Activated T-helper 1 cell treated with Interleukin-2 at 50 U/mL for 16 hours (primary cell): Measurements from ENCODE around the gene RITA1.

Experiments used
- DNase-seq: peaks from one replicate; pipeline ENCODE4 v3.0.0-alpha.2; 2020; ENCODE audit warnings: low read depth

Gene RITA1

DNA sequence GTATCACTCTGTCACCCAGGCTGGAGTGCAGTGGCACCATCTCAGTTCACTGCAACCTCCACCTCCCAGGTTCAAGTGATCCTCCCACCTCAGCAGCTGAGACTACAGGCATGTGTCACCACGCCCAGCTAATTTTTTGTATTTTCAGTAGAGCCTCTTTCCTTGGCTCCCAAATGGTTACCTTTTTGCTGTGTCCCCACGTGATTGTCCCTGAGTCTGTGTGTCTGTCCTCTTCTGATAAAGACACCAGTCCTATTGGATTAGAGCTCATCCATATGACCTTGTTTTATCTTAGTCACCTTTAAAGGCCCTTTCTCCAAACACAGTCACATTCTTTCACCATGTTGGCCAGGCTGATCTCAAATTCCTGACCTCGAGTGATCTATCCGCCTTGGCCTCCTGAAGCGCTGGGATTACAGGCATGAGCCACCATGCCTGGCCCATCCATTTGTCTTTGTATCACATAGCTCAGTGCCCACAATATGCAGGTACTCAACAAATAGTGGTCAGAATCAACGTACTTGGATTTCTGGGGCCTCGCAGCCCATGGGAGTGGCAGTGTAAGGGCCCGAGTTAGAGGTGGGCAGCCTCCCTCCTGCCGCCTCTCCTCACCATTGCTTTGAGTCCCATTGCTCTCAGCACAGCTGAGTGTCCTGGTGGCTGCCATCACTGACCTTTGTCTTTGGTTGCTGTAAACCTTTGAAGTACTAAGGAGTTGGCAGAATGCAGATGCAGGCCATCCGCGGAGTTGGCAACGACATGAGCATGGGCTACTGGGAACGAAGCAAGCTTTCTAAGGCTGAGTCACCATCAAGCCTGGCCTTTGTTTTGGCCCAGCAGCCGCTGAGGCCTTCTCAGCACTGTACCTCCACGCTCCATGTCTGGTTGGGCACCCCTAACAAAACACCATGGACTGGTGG, 45.1 kb downstream of the RITA1 start:
- DNase-seq: no peak

DNA sequence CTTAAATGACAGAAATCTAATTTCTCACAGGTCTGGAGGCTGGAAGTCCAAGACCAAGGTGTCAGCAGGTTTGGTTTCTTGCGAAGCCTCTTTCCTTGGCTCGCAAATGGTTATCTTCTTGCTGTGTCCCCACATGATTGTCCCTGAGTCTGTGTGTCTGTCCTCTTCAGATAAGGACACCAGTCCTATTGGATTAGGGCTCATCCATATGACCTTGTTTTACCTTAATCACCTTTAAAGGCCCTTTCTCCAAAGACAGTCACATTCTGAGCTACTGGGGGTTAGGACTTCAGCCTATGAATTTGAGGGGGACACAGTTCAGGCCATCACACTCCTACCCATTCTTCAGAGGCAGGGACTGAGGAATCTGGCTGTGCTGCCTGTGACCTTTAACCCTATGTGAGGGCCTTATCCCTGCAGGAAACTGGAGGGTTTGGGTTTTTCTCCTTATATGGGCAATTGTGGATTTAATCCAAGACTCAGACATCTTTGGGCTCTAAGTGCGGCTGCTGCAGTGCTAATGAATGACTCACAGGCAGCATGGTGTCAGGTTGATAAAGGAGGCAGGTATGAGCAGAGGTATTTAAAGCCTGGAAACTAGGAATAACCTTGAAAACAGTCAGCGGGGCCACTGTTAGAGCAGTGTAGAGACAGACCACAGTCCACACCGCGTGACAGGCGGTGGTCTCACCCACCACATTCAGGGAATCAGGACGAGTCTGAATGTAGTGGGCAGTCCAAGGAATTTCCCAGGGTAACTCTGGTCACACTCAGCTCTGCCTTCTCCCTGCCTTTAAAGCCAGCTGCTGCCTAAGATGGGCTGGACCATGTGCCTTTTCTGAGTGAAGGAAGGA, 45.9 kb downstream of the RITA1 start:
- DNase-seq: no peak

DNA sequence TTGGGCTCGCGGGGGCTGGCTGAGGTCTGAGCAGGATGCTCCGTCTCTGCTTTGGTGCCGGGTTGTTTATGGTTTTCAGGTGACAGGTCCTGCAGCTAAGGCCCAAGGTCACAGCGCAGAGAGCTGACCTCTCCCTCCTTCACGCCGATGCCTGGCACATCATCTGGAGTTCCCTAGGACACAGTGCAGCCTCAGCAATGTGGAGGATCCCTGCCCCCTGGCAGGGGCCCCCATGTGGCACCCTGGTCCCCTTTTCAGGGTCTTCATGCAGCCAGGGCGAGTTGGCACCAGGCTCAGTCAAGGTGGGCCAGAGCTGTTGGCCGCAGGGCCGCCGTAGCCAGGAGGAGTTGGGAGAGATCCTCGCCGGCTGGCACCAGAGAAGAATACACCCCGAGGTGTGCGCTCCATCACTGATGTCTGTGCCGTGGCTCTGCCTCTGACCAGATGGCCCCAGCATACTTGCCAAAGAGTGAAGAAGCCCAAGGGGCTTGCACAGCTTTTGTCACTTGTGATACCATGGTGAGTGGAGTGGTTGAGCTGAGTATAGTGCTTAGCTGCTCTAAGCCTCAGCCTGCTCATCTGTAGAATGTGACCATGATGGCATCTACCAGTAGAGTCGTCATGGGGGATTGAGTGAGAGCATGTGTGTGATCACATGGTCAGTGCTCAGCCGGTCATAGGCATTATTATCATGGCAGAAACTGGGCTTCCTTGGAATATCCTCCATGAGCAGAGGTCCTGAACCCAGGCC, 46.7 kb downstream of the RITA1 start:
- DNase-seq: no peak

DNA sequence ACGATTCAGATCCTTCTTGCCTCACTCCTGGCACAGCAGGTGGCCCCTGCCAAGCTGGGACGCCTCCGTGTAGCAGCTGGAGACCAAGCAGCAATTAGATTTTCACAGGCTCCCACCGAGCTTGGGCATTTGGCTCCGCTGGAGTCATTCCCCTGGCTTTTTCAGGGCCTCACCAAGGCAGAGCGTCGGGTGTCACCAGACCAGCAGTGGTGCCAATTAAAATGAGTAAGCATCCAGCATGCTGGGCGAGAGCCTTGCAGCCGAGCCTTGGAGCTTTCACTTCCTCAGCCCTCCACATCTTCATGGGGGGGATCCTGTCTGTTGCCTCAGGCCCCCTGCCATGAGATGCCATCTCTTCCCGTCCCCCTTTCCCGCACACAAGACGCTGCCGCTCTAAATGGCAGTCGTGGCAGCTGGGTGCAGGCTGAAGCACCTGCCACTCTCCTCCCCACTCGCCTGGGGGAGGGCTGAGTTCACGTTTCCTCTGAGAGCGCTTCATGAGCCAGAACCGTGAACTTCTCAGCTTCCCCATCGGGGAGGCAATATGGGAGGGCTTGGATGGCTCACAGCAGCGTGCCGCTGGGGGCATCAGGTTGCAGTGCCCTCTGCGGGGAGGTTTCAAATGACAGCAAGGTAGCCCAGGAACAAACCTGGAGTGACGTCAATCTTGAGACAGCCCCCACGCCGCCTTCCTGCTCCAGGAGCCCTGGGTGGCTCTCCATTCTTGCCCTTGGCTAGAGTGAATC, 47.5 kb downstream of the RITA1 start:
- peak; percentile 43 for DNase-seq

DNA sequence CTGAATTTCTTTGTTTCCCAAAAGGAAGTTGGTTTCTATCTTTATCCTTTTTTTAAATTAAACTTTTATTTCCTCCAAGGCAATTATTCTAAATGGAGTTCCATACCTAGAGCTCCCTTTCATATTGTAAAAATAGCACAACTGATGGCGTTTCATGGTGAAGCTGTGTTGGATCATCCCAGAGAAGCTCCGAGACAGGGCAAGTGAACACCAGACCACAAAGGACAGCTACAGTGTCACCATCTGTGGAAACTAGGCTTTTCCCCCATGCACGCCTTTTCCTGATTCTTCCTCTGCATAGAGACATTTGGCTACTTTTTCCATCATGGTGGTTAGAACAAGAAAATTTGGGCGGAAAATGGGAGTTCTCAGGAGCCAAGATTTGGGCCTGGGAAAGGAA, 48.4 kb downstream of the RITA1 start:
- DNase-seq: no peak

DNA sequence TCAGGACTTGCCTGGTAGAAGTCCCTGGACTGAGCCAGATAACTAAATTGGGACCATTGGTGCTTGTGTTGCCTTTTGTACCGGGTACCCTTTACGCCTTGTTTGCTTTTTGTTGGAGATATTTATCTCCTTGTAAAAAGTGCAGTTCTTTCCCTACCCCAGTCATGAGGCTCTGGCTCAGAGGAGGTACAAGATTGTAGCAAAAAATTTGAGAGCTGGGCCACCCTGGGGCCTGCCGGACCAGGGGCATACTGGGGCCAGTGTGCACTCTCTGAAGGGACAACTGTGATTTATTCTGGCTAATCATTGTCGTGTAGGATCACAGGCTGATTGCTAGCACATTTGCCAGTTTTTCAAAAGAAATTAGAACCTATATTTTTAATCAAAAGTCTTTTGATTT, 49.0 kb downstream of the RITA1 start:
- DNase-seq: no peak

DNA sequence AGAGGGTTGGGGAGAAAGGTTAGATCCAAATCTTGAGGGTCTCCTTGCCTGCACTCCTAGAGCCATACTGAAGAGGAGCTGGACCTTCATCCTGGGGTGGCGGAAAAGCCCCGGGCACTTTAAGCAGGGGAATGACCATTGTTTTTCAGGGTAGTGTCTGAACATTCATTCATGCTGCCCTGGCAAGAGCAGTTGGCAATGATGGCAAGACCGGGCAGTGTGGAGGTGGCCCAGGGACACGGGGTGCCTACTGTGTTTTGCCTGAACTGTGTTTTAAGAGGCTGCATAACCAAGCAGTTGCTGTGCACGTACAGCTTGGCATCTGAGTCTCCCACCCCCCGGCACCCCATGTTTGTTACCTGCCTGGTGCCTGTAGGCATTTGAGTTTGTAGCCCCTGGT, 50.5 kb downstream of the RITA1 start:
- DNase-seq: no peak

DNA sequence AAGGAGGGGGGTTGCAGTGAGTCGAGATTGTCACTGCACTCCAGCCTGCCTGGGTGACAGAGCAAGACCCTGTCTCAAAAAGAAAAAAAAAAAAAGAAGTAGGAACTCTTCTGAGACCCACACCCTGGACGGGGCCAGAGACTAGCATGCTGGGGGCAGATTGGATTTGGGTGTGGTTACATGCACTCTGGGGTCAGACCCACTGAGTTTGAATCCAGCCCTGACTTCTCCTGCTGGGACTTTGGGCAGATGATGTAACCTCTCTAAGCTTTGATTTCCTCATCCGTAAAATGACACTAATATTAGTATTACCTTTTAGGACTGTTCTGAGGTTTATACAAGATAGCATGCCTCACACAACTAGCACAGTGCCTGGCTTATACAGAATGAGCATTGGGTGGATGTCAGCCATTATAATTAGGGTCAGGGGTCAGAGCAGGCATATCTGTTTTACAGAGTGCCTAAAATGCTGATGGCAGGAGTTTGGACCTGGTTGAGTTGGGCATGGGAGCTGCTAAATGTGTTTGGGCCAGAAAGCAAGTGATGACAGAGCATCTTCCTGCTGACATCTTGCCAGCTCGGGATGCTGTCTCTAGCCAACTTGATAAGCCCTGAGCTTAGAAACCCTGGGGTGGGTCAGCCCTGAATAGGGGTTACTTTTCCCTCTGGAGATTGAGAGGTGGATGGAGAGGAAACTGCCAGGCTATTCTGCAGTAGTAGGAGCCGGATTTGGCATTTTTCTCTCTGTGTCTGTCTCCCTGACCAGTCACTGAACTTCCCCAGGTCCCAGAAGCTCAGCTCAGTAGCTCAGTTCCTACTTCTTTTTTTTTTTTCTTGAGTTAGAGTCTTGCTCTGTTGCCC, 51.2 kb downstream of the RITA1 start:
- DNase-seq: no peak

DNA sequence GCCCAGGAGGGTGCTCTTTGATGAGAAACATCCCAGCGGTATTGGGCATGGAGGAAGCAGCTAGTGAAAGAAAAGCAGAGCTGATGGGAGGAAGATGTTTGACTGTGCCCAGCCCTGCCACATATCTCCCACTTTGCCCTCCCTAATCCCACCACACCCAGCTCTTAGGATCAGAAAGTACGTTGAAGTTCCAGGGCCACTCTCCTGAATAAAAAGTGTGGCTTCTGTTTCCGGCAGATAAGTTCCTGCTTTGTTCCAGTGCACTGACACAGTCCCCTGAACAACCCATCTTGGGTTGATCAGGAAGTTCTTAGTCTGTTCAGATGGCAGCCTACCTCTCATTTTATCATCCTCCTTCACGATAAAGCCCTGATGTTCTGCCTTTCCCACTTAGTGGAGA, 52.2 kb downstream of the RITA1 start:
- no peak for DNase-seq

DNA sequence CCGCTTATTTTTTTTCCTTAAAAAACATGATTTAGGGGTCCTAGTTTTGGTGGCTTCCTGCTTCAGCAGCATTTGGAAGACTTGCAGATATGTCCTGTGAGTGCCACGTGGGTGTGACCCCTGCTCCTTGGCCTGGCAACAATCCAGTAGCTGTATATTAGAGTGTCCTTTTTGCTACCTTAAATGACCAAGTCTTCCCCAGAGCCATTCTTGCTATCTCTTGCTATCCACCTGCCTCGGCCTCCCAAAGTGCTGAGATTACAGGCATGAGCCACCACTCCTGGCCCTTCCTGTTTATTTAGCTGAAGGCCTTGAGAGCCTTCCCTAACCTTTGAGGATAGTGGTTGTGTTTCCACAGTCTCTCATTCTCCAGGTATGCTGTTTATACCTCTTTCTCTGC, 52.8 kb downstream of the RITA1 start:
- DNase-seq: no peak

DNA sequence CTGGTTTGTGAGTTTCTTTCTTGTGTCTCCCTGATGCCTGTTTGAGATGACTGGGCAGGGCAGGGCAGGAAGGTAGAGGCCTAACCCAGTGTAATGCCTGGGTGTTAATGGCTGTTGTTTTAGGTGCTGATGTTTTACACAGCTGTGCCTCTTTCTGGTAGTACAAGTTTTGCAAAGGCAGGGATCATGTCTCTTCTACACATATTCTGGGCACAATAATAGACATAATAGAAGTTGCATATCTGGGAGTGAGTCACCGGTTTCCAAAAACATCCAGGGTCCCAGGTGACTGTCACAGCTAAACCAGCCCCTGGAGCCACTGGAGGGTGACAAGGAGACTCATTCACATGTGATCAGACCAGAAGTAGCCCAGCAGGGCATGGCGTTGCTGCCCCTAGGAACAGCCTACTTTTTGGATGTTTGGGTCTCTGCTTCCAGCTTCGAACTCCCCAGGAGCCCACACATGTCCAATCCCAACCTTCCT, 53.8 kb downstream of the RITA1 start:
- DNase-seq: no peak

DNA sequence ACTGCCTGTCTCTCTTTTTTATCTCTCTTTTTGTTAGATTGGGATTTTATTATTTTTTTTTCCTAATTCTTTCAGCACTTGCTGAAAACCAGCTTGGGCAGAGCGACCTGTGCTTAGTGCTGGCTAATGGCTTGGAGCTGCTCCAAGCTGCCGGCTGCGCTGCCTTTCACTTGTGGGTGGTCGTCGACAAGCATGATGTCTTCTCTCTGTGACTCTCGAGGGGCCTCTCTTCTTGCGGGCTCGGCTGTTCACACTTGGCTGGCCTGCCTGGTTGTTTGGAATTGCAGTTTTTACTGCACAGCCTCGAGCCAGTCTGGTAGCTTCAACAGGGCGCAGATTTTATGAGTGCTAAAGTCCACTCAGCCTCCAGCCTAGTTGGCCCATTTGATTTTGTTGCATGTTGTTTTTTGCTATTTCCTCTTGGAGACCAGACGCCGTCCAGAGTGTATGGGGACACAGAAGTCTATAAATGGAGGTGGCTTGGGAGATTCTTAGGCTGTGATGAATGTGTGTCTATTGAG, 54.4 kb downstream of the RITA1 start:
- DNase-seq: no peak

DNA sequence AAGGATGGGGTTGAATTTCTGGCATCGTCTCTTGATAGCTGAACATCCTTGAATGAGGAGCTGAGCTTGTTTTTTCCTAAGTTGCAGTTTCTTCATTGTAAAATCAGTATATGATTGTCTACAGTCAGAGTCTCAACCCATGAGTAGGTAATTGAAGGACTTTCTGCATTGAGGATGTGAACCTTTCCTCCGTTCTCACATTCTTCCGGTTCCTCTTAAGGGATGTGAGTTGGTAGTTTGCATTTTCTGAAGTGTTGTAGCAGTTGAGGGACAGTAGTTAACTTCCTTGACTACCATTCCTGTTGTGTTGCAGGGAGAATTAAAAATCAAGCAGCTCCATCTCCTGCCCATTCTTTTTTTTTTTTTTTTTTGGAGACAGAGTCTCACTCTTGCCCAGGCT, 54.9 kb downstream of the RITA1 start:
- no peak for DNase-seq

DNA sequence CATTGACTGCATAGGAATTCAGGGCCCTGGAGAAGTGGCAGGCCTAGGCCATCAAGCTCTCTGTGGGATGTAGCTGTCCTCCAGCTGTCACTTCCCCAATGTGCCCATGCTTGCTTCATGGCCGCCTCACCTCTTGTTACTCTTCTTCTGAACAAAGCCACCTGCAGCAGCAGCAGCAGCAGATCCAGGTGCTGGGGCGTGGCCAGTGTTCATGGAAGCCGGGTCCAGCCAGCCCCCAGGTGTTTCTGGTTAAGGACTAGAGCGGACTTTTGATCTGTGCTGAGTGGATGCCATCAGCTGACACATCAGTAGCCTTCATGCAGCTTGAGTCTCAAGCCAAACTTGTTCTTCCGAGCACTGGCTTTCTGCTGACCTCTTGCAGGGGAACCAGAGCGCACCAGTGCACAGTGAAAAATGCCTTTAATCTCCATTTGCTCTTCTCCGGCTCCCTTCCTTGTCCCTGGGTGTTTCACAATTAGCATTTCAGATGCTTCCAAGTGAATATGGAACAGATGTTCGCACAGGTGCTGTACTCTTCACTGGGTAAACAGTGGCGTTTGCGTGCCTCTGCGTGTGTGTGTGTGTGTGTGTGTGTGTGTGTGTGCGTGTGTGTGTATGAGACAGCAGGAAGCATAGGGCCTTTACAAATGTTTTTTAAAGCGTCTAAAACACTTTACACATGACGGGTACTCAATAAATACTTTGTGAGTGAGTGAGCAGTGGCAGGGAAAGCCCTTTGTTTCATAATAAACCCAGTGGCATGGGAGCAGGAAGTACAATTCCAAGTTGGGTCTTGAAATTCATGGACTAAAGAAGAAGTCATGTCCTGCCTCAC, 55.9 kb downstream of the RITA1 start:
- no peak for DNase-seq
